Stimulated activated CD4-positive, alpha-beta T cell treated with anti-CD3 and anti-CD28 coated beads, Interleukin-1b, Interleukin-23, amount 100 ng/mL, for 24 hours (primary cell): ENCODE data around the gene ANO8.
"Not testable (repeated sequence)": the region's sequence is repeated elsewhere in the genome, so short reads cannot be mapped to it uniquely, and the experiment has no call there.

ENCODE experiments used
- DNase-seq, 4 experiments: peaks; one replicate each; pipeline ENCODE4 v3.0.0-alpha.2; 2020; ENCODE audit warnings: low read depth in 4 of 4, low spot score in 1 of 4

Gene ANO8, protein sequence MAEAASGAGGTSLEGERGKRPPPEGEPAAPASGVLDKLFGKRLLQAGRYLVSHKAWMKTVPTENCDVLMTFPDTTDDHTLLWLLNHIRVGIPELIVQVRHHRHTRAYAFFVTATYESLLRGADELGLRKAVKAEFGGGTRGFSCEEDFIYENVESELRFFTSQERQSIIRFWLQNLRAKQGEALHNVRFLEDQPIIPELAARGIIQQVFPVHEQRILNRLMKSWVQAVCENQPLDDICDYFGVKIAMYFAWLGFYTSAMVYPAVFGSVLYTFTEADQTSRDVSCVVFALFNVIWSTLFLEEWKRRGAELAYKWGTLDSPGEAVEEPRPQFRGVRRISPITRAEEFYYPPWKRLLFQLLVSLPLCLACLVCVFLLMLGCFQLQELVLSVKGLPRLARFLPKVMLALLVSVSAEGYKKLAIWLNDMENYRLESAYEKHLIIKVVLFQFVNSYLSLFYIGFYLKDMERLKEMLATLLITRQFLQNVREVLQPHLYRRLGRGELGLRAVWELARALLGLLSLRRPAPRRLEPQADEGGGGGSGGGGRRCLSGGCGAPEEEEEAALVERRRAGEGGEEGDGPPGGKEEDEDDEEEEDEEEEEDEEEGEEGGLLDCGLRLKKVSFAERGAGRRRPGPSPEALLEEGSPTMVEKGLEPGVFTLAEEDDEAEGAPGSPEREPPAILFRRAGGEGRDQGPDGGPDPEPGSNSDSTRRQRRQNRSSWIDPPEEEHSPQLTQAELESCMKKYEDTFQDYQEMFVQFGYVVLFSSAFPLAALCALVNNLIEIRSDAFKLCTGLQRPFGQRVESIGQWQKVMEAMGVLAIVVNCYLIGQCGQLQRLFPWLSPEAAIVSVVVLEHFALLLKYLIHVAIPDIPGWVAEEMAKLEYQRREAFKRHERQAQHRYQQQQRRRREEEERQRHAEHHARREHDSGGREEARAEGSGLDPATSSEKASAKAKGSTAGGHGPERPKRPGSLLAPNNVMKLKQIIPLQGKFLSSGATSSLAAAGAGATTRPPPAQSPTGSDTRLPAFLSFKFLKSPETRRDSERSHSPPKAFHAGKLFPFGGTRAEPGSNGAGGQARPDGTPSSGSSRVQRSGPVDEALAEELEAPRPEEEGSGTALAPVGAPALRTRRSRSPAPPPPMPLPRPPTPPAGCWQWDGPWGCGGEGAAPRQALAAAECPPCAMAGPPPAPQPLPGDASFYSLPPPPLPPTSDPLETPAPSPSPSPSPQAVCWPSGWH

DNA sequence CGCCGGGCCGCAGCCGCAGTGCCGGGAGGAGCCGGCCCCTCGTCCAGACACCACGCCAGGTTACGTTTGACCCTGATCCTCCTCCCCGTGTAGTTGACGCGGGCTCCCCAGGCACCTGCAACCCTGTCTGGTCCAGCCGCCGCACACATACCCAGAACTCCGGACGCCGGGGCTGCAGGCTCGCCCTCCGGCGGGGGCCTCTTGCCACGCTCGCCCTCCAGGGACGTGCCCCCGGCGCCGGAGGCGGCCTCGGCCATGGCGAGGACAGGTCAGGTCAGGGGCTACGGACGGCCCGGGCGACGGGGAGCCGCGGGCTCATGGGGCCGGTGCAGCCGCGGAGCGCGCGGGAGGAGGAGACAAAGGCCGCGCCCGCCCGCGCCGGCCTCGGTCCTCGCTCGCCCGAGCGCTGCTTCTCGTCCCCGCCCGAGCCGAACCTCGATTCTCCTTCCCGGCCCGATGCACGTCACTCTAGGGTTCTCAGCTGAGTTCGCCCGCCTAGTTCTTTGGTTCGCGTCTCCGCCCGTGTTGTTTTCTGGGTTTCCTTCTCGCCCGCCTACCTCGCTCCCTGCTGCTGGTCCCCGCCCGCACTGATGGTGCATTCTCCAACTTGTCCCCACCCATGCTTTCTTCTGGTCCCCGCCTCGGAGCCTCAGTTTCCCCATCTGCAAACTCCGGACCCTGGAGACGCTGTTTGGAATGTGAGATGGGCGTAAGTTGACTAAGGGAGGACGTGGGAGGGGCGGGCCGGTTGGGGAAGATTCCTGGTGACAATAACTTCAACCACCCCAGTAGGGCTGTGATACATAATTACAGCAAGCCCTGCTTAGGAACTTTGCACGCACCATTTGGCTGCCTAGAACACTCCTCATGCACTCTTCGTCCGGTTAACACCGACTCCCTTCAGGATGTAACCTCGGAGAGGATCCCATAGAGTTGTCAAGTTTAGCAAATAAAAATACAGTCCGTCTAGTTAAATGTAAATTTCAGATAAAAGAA, at the start of gene ANO8:
TSS of gene ANO8 (minus strand) at position 442 of the 996 bp plus-strand sequence. CDS start at position 257, 185 bp downstream.
- DNase-seq: peak; percentile 85 to 96 (median 92)

DNA sequence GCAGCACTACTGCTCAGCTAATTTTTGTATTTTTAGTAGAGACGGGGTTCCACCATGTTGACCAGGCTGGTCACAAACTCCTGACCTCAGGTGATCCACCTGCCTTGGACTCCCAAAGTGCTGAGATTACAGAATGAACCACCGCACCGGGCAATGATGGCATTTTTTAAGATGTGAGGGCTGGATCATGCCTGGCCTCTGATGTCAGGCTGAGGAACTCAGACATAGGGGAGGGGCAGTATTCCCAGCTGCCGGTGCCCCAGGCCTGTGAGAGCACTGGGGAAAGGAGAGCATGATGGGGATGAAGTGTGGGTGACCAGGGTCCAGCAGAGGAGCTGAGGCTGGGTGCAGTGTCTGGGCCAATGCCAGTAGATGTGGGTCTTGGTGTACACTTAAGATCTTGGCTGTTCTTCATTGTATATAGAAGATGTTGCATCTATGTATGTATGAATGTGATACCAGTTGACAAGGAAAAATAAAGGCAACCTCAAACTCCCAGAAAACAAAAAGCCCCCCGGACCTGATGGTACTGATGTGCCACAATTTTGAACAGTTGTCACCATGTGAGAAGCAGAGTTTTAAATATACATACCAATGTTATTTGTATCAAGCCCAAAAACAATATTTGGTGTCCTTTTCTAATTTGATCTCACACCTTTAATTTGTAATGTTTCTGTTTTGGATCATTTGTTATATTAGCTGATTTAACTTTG, 45.9 kb upstream of the ANO8 start:
- DNase-seq: no peak

DNA sequence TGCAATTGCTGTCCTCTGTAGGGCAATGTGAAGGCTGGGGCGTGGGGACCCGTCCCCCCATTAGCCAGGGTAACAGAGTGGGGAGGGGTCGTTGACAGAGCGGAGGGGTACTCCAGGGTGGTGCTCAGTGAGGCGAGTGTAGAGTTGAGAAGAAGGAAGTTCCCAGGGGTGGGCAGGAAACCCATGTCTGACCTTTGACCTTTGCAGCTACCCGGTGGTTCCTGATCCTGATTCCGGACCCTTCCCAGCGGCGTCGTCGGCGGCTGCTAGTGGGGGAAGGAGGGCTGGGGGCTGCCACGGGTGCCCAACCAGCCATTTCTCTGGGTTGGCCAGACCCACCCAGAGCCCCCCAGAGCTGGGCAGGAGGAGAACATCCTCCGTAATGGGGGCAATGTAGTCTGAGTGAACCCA, 44.6 kb upstream of the ANO8 start:
- no peak for DNase-seq

DNA sequence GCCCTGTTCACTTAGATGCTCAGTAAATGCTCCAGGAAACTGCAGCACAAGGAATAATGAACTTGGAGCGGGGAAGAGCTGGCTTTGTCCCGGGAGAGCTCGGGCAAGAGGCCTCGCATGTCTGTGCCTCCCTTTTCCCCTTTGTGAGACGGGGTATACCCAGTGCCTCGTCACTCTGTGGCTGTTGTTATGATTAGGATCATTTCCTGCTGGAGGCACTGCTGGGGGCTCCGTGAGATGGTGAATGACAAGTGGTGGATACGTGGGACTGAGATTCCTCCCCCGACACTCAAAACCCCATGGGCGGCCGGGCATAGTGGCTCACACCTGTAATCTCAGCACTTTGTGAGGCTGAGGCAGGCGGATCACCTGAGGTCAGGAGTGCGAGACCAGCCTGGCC, 43.6 kb upstream of the ANO8 start:
- DNase-seq: no peak

DNA sequence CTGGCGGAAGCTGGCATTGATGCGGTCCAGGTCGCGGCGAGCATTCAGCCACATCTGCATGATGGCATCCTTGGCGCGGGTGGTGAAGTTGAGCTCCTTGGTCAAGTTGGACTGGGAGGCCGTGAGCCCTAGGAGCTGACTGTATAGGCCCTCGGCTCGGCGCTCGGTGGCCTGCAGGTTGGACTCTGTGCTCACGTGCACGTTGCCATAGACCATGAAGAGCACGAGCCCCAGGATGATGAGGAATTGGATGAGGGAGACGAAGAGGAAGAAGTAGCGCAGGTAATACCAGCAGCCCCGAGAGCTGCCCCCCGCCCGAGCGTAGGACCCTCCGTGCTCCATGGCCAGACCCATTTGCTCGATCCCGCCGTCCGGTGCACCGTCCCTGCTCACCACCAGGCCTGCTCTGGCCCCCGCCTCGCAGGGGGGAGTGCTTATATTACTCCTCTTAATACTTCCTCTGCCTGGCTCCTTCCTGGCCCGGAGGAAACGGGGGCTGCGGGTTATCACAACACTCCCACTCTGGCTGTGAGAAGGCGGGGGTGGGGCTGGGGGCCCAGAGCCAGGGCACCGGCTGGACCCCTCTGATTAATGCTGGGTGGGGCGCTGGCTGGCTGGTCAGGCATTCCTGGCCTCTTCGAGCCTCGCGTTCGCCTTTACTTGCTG, 42.4 kb upstream of the ANO8 start, which contains the start of gene PLVAP:
TSS of gene PLVAP (minus strand) at position 408 of the 666 bp plus-strand sequence. CDS start at position 354, 54 bp downstream.
- no peak for DNase-seq

DNA sequence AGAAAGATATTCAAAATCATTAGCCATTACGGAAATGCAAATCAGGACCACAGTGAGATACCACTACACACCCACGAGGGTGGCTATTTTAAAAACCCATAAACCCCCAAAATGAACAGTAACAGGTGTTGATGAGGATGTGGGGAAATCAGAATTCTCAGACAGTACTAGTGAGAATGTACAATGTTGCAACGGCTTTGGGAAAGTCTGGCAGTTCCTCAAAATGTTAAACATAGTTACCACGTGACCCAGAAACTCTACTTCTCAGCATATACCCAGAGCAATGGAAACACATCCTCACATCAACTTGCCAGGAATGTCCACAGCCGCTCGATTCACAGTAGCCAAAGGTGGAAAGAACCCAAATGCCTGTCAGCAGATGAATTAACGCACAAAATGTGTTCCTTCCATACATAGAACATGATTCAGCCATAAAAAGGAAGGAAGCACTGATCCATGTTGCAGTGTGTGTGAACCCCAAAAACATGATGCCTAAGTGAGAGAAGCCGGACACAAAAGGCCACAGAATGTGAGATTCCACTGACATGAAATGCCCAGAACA, 35.5 kb upstream of the ANO8 start:
- no peak for DNase-seq

DNA sequence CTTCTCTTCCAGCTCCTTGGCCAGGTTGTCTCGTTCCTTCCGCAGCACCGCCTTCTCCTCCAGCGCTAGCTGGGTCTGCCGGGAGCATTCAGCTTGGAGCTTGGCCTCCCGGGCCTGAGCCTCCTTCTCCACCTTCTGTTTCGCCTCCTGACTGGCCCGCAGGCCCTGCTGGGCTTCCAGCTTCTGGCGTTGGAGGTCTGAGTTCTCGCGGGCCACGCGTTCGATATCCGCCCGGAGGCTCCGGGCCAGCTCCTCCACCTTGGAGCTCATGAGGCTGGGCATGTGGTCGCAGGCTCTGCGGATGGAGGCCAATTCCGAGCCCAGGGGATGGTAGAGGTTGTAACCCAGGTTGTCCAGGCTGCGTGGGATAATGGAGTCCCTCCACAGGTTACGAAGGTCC, 30.7 kb upstream of the ANO8 start:
- DNase-seq: no peak

DNA sequence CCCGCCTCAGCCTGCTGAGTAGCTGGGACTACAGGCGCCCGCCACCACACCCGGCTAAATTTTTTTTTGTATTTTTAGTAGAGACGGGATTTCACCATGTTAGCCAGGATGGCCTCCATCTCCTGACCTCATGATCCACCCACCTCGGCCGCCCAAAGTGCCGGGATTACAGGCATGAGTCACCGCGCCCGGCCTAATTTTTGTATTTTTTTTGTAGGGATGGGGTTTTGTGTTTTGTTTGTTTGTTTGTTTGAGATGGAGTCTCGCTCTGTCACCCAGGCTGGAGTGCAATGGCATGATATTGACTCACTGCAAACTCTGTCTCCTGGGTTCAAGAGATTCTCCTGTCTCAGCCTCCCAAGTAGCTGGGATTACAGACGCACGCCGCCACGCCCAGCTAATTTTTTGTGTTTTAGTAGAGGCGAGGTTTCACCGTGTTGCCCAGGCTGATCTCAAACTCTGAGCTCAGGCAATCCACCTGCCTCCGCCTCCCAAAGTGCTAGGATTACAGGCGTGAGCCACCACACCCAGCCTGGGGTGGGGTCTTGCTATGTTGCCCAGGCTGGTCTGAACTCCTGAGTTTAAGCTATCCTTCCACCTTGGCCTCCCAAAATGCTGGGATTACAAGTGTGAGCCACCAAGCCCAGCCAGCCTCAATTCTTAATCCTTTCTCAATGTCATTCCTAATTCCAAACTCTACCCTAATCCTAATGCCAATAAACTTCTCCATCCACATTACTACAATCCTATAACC, 29.4 kb upstream of the ANO8 start:
- not testable (repeated sequence) for DNase-seq

DNA sequence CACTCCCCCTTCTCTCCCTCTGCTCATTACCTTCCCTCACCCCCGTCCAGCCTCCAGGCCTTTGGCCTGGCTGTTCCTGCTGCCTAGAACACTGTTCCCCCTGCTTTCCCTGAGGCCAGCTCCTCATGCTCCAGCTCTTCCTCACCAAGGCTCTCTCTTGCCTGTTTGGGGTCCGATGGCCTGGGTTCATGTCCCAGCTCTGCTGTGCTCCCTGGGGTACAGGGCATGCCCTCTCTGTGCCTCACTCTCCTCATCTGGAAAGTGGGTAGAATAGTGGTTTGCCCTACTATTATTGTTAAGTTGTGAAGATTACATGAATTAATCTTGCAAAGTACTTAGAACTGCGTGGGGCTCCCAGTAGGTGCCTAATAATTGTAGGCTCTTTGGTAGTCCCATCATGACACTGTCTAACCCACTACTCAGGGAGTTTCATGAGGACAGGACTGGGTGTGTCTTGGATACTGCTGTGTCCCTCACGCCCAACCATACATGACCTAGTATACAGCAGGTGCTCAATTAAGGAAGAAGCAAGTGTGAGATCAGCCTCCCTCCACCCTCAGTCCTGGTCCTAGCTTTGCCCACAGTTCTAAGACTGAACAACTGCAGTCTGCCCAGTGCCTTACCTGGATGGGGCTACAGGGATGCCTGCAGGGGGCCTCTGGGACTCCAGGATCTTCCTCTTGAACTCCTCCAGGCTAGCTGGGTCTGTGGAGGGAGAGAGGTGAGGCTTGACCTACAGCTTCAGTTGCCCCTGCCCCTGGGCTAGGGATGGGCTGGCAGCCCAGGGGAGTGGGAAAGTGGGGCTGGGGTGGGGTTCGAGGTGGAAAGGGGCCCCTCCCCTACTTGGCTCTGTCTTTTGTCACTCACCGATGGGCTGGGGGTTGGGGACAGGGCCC, 25.5 kb upstream of the ANO8 start:
- no peak for DNase-seq

DNA sequence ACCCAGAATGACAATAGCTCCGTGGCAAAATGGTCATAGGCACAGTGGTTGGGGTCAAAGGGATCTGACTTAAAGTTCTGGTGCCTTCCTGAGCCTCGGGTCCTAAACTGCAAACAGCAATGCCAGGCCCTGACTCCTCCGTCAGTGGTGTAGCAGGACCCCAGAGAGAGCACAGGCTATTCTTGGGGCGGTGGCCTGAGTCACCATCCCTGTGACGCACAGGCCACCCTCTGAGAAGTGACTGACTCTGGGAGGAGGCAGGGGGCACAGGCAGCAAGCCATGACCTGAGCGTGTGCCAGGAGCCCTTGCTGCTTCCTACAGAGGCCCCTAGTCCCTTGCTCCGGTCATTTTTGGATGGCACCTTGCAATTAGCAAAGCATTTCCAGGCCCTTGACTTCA, 23.7 kb upstream of the ANO8 start:
- no peak for DNase-seq

DNA sequence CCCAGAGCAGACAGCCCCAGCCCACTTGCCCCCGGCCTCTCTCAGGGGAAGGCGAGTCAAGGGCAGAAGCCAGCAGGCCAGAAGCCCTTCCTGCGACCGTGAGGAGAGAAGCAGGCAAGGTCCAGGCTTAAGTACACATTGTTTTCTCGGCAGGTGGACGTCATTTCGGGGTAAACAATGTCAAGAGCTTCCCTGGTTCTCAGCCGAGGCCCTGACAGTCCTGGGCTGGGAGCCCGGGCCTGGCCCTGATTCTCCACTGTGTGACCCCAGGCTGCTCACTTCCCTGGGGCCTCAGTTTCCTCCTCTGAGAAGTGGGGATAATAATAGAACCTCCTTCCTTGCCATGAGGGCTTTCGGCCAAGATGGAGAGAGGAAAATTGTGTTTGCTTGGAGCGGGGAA, 23.1 kb upstream of the ANO8 start:
- DNase-seq: no peak

DNA sequence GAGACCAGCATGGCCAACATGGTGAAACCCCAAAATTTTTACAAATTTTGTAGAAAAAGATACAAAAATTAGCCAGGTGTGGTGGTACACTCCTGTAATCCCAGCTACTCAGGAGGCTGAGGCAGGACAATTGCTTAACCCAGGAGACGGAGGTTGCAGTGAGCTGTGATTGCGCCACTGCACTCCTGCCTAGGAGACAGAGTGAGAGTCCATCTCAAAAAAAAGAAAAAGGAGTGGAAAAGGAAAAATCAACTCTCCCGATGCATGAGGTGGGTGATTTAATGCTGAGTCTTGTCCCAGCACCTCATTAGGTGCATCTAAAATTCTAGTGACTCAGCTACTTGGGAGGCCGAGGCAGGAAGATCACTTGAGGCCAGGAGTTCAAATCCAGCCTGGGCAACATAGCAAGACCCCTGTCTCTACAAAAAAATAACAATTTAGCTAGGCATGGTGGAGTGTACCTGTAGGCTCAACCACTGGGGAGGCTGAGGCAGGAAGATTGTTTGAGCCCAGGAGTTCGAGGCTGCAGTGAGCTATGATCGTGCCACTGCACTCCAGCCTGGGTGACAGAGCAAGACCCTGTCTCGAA, 22.5 kb upstream of the ANO8 start:
- no peak for DNase-seq

DNA sequence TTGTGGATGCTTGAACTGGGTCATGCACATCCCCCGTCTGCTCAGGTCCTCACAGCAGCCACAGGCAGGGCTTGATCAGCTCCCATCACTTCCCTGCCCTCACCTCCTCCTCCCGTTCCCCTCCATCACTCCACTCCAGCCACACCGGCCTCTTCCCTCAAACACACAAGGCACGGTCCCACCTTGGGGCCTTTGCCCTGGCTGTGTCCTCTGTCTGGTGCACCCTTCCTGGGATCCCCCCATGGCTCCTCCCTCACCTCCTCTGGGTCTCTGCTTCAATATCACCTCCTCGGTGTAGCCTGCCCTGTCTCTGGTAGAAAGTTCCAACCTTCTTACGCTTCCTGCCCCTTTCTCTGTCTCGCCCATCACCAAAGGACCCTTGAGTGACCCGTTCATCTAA, 18.7 kb upstream of the ANO8 start:
- DNase-seq: no peak

DNA sequence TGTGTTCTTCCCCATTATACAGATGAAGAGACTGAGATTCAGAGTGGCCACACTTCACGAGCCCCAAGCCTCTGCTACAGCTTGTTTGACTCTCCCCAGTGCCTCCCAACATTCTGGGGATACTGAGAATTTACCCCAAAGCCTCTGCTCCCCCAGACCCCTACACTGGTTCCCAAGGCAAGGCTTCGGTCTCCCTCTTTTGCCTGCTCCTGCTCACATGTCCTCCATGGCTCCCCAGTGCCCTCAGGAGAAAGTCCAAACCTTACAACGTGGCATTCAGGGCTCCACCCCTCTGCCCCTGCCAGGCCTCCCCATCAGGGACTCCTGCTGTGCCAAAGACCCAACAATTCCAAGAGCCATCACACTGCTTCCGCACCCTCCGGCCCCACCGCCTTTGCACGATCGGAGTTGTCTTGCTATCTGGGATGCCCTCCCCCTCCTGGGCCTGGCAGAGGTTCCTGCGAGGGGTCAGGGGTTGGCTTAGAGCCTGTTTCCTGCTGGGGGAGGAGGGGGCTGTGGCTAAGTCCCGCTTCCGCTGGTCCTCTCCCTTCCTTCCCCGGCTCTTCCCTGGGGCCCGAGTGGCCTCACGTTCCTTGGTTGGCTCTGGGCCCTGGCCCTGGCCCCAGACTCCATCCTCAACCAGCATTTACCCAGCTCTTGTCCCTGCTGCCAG, 18.1 kb upstream of the ANO8 start:
- no peak for DNase-seq

DNA sequence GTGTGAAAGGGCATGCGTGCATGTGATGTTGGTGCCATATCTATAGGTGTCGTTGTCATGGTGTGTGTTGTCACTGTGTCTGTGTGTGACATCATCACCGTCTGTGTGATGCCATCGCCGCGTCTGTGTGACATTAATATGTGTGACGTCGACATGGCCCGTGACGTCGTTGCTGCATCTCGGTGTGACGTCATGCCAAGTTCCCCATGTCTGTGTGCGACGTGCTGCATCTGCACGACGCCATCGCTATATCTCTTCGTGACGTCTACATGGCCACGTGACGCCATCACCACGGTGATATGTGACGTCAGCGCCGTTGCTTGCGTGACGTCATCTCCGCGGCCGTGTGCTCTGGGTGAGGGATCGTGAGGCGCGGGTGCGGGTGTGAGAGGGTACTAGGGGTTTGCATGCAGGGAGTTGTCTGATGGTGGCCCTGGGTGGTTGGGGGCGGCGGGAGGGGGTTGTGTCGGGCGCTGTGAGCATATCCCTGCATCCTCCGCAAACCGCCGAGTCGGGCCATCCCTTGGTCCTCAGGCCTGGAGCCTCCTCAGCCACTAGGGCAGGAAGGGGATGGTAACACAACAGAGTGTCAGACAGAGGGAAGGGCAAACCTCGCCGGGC, 17.3 kb upstream of the ANO8 start:
- no peak for DNase-seq

DNA sequence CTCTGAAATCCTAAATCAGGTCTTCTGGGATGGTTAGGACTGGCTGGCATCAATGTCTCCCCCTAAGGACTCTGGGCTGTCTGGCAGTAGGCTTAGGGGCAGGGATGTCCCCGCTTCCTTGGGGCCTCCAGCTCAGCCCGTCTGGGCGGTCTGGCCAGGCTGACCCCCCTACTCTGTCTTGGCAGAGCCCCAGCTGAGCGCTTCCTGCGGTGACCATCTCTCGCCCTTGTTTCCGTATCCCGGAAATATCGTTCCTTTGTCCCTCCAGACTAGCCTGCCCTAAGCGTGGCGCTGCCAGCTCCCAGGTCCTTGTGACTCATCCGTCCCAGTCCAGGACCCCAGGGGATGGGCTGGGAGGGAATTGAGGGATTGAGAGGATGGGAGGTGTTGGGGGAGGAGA, 14.0 kb upstream of the ANO8 start:
- no peak for DNase-seq
